PC-9 (cell line): ENCODE results near the gene AP2A1. TPM values are rescaled to one million over a fixed set of nuclear protein-coding genes. Genes with fewer than 3 reads are reported as not detected.

Experiments
- BruUV-seq: library from RNA; stranded (reverse); fragments of 400-500 nt; replicated peaks from 2 replicates; lab custom pipeline; 2021; lab: Mats Ljungman, UMichigan
- CTCF ChIA-PET: fragments of 300-600 bp; sonication (Branson Sonifier 250); formaldehyde crosslinking; loops from one replicate; lab custom pipeline; 2022; ENCODE audit warnings: antibody characterized with exemption; lab: Charles Lee
- POLR2A ChIA-PET: fragments of 300-600 bp; sonication (Branson Sonifier 250); formaldehyde crosslinking; loops from one replicate; lab custom pipeline; 2022; ENCODE audit warnings: antibody characterized with exemption; ENCODE audit not compliant: unreplicated experiment; lab: Charles Lee
- DNase-seq, 2 experiments: peaks; one replicate each; pipeline versions ENCODE4 v3.0.0 to v3.0.0-alpha.2; 2015 to 2022; ENCODE audit warnings: mixed read lengths in 1 of 2
- H2AFZ ChIP-seq: fragments of 200-600 bp; sonication (generic); 2 replicates; pipeline ENCODE4 v1.8.1; 2017; ENCODE audit warnings: antibody characterized with exemption
- H3F3A ChIP-seq: fragments of 200-600 bp; sonication (generic); 2 replicates; pipeline ENCODE4 v1.8.1; 2017; ENCODE audit warnings: antibody characterized with exemption, mild to moderate bottlenecking, low read depth; ENCODE audit not compliant: insufficient read depth
- H3K27ac ChIP-seq: fragments of 200-600 bp; sonication (generic); 2 replicates; pipeline ENCODE4 v1.6.1; 2016; ENCODE audit warnings: mixed run types
- H3K27me3 ChIP-seq: fragments of 200-600 bp; sonication (generic); 2 replicates; pipeline ENCODE4 v1.6.1; 2016; ENCODE audit warnings: low read depth, mixed run types; ENCODE audit not compliant: insufficient read depth
- H3K36me3 ChIP-seq: fragments of 200-600 bp; sonication (generic); 2 replicates; pipeline ENCODE4 v1.6.1; 2016; ENCODE audit warnings: low read depth, mixed run types
- H3K4me1 ChIP-seq: fragments of 200-600 bp; sonication (generic); replicated peaks from 2 replicates; pipeline ENCODE4 v1.6.1; 2016; ENCODE audit warnings: mixed run types; ENCODE audit not compliant: insufficient read depth
- H3K4me2 ChIP-seq: fragments of 200-600 bp; sonication (generic); 2 replicates; pipeline ENCODE4 v1.6.1; 2017; ENCODE audit warnings: mixed run types
- H3K4me3 ChIP-seq: fragments of 200-600 bp; sonication (generic); 2 replicates; pipeline ENCODE4 v1.6.1; 2016; ENCODE audit warnings: mixed run types
- H3K79me2 ChIP-seq: fragments of 200-600 bp; sonication (generic); 2 replicates; pipeline ENCODE4 v1.6.1; 2017; ENCODE audit warnings: low read depth, mixed run types
- H3K9me2 ChIP-seq: fragments of 200-600 bp; sonication (generic); 2 replicates; pipeline ENCODE4 v1.8.1; 2017; ENCODE audit warnings: mild to moderate bottlenecking; ENCODE audit not compliant: insufficient read depth
- H3K9me3 ChIP-seq: fragments of 200-600 bp; sonication (generic); 2 replicates; pipeline ENCODE4 v1.8.1; 2016; ENCODE audit warnings: low read depth; ENCODE audit not compliant: insufficient read depth
- H4K20me1 ChIP-seq: fragments of 200-600 bp; sonication (generic); 2 replicates; pipeline ENCODE4 v1.8.1; 2017; ENCODE audit not compliant: insufficient read depth
- CTCF ChIP-seq: fragments of 200-600 bp; sonication (generic); conservative IDR thresholded peaks from 2 replicates; pipeline ENCODE4 v1.6.1; 2017; ENCODE audit warnings: mixed run types, antibody characterized with exemption, mild to moderate bottlenecking, moderate library complexity
- EZH2 ChIP-seq: fragments of 200-600 bp; sonication (generic); IDR thresholded peaks from 2 replicates; pipeline ENCODE4 v1.8.0; 2017; ENCODE audit warnings: antibody characterized with exemption, low read depth
- intact Hi-C: fragments of 100-400 bp; cut with micrococcal nuclease; formaldehyde crosslinking; loops from one replicate; pipeline ENCODE4 v1.10.0; 2022; ENCODE audit not compliant: unreplicated experiment
- total RNA-seq: library from RNA; stranded (reverse); gene quantifications from 2 replicates; pipeline ENCODE4 v1.2.3, GENCODE V29; 2021

The AP2A1 gene
- total RNA-seq, 1 experiment from 2014 or later = 91.8 TPM

GRCh38 chr19:49806620-49806959, 39.8 kb downstream of the AP2A1 start:
- H3K4me2 ChIP-seq = no peak overlapping the region
- no TSS peak for BruUV-seq
- no peaks in the 10 kb centered on the region for H3K9me2 ChIP-seq
- no peak overlapping the region for H2AFZ ChIP-seq
- no peaks in the 10 kb centered on the region for H3K9me3 ChIP-seq
- ChIA-PET CTCF (no interaction called here), POLR2A (no interaction called here)
- peaks cover 7% of the 10 kb centered on the region for H3K4me1 ChIP-seq
- H3K27me3 ChIP-seq = no peaks in the 10 kb centered on the region
- no peaks in the 10 kb centered on the region for H3K79me2 ChIP-seq
- no peaks in the 10 kb centered on the region for H3K36me3 ChIP-seq
- intact Hi-C loops = no loop called here
- no peak overlapping the region for H3K27ac ChIP-seq
- H3F3A ChIP-seq = peaks cover 39% of the 10 kb centered on the region; the same call in 1 of the 2 replicates
- TF ChIP-seq EZH2 (no peak), CTCF (no peak)
- H4K20me1 ChIP-seq = peaks cover 6% of the 10 kb centered on the region; the same call in 1 of the 2 replicates
- H3K4me3 ChIP-seq = no peak overlapping the region
- DNase-seq = no peak

- CTCF ChIA-PET = interaction anchor here (0.6 kb wide), 1 partner anchor 47 kb away, joined by 4 read pairs; no protein-coding TSS in a partner anchor
- intact Hi-C loops = no loop called here
- Histone ChIP-seq H3K4me1 (peaks cover 7% of the 10 kb centered on the region), H2AFZ (no peak overlapping the region), H3K9me3 (no peaks in the 10 kb centered on the region), H3K27ac (no peak overlapping the region), H3K36me3 (no peaks in the 10 kb centered on the region), H3K9me2 (no peaks in the 10 kb centered on the region), H4K20me1 (peaks cover 6% of the 10 kb centered on the region; the same call in 1 of the 2 replicates), H3K4me2 (no peak overlapping the region), H3K79me2 (no peaks in the 10 kb centered on the region), H3K4me3 (no peak overlapping the region), H3K27me3 (no peaks in the 10 kb centered on the region), H3F3A (peaks cover 42% of the 10 kb centered on the region; the same call in 1 of the 2 replicates)
- no TSS peak for BruUV-seq
- no peak for DNase-seq
- TF ChIP-seq EZH2 (no peak), CTCF (no peak)
- POLR2A ChIA-PET = no interaction called here
Measured at GRCh38 chr19:49807058-49807903, 40.5 kb downstream of the AP2A1 start.

GRCh38 chr19:49807904-49808675, 41.3 kb downstream of the AP2A1 start:
- Histone ChIP-seq H3K27ac (no peak overlapping the region), H3K4me2 (peak overlapping the region; percentile 71; the same call in 1 of the 2 replicates), H3K36me3 (no peaks in the 10 kb centered on the region), H3K4me3 (peak overlapping the region; percentile 60; the same call in 1 of the 2 replicates), H3K9me3 (no peaks in the 10 kb centered on the region), H3F3A (peaks cover 40% of the 10 kb centered on the region; the same call in 1 of the 2 replicates), H3K9me2 (no peaks in the 10 kb centered on the region), H4K20me1 (peaks cover 6% of the 10 kb centered on the region; the same call in 1 of the 2 replicates), H3K79me2 (no peaks in the 10 kb centered on the region), H2AFZ (no peak overlapping the region), H3K27me3 (no peaks in the 10 kb centered on the region), H3K4me1 (peaks cover 7% of the 10 kb centered on the region)
- POLR2A ChIA-PET = no interaction called here
- intact Hi-C loops = no loop called here
- DNase-seq = no peak
- CTCF ChIA-PET = interaction anchor here (0.6 kb wide), 1 partner anchor 48 kb away, joined by 4 read pairs; no protein-coding TSS in a partner anchor
- no peak for TF ChIP-seq EZH2
- TF ChIP-seq CTCF = no peak
- no TSS peak for BruUV-seq
